Measurements from ENCODE around the gene ENOX2. TPM values are rescaled to one million over a fixed set of nuclear protein-coding genes. Genes with fewer than 3 reads are reported as not detected.

ENOX2 gene
- total RNA-seq, 1 experiment from 2014 or later = 11.4 TPM

DNA sequence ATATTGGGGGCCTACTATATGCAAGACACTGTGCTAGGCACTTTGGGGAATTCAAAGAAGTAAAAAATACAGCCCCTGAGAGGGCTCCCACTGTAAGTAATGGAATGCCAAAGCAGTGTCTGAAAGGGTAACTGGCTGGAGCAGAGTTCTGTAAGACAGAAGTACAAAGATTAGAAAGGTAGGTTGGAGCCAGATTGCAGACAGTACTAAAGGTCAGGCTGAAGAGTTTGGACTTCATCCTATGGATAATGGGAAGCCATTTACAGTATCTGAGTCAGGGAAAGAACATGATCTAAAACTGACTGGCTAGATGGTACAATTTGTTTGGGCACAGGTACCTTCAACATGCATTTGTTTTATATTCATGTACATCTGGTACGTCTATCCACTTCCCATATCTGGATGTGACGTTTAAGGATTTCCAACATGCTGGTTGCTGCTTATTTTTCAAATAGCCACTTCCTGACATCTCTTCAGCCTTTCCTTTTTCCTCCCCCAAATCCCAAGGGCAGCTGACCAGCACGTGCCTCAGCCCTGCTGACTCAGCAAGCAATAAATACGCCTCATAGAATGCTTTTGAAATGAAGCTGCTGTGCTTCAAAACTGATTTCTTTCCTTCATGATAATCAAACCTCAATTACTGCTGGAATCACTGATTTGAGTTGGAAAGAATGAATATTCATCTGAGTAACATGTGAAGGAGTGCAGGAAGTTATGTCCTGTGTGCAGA, 9.5 kb downstream of the ENOX2 start:
- intact Hi-C loops (cut with micrococcal nuclease; ENCODE audit: unreplicated experiment) = no loop called here
- no peaks in the 10 kb centered on the region for H3K9me3 ChIP-seq
- H3K4me3 ChIP-seq (ENCODE audit: low read depth, low read length) = no peak overlapping the region
- H3K4me3 Mint-ChIP-seq (ENCODE audit: unreplicated experiment) = no peak overlapping the region
- H3K36me3 ChIP-seq (ENCODE audit: control insufficient read depth, insufficient read depth, low read length) = no peaks in the 10 kb centered on the region
- DNase-seq = no peak
- H3K36me3 Mint-ChIP-seq (ENCODE audit: insufficient read depth, unreplicated experiment) = no peaks in the 10 kb centered on the region
- no peaks in the 10 kb centered on the region for H3K4me1 ChIP-seq
- no peaks in the 10 kb centered on the region for H3K4me1 Mint-ChIP-seq (ENCODE audit: low read depth, unreplicated experiment)
- H3K9me3 Mint-ChIP-seq (ENCODE audit: unreplicated experiment) = no peaks in the 10 kb centered on the region
- BruUV-seq (replicated peaks) = no TSS peak
- POLR2A ChIA-PET = no interaction called here
- no peaks in the 10 kb centered on the region for H3K27me3 Mint-ChIP-seq (ENCODE audit: insufficient read depth, unreplicated experiment)
- TF ChIP-seq, protein P1, sequence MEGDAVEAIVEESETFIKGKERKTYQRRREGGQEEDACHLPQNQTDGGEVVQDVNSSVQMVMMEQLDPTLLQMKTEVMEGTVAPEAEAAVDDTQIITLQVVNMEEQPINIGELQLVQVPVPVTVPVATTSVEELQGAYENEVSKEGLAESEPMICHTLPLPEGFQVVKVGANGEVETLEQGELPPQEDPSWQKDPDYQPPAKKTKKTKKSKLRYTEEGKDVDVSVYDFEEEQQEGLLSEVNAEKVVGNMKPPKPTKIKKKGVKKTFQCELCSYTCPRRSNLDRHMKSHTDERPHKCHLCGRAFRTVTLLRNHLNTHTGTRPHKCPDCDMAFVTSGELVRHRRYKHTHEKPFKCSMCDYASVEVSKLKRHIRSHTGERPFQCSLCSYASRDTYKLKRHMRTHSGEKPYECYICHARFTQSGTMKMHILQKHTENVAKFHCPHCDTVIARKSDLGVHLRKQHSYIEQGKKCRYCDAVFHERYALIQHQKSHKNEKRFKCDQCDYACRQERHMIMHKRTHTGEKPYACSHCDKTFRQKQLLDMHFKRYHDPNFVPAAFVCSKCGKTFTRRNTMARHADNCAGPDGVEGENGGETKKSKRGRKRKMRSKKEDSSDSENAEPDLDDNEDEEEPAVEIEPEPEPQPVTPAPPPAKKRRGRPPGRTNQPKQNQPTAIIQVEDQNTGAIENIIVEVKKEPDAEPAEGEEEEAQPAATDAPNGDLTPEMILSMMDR (IDR thresholded peaks at IDR 0.05; ENCODE audit: insufficient read depth in 1 of 2, low read depth in 1 of 2, low read length in 1 of 2, severe bottlenecking in 1 of 2, unreplicated experiment in 1 of 2) = no peak
- H3K27ac Mint-ChIP-seq (ENCODE audit: unreplicated experiment) = no peak overlapping the region
- H3K27me3 ChIP-seq (replicated peaks; ENCODE audit: control insufficient read depth, insufficient read depth, low read length) = no peaks in the 10 kb centered on the region
- CTCF ChIA-PET = no interaction called here

DNA sequence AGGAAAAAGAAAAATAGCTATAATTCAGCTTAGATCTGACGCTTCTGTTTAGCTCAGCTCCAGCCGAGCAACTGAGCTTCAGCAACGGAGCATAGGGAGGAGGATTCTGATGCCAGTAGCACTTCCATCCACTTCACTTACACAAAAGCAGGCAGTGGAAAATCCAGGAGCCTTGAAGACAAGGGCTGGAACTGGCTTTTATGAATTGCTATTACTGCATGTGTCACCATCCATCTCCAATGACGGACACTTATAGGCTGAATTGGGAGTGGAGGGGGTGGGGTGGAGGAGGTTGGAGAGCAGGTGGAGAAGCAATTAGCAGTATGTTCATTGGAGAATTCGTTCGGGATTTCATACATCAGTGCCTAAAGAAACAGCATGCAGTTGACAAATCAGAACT, 15.6 kb downstream of the ENOX2 start:
- BruUV-seq (replicated peaks) = no TSS peak

DNA sequence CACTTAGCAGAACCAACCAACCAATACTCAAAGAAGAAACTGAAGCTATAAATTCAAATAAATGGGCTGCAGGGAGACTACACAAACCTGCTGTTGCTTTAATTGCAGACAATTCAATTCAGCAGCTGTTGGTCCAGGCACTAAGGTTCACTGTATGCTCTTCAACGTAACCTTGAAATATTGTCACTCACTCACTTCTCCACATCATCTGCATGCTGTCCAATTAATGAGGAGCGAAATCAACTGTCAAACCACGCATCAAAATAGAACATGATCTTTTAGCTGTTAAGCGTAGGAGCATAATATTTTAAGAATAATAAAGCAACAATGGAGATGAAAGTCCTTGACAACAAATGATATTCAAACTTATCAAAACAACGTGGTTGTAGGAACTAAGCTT, 17.0 kb downstream of the ENOX2 start:
- H3K4me3 Mint-ChIP-seq (ENCODE audit: unreplicated experiment) = no peak overlapping the region
- no peak overlapping the region for H3K27ac Mint-ChIP-seq (ENCODE audit: unreplicated experiment)
- H3K36me3 Mint-ChIP-seq (ENCODE audit: insufficient read depth, unreplicated experiment) = no peaks in the 10 kb centered on the region
- BruUV-seq (replicated peaks) = no TSS peak
- H3K27me3 ChIP-seq (replicated peaks; ENCODE audit: control insufficient read depth, insufficient read depth, low read length) = no peaks in the 10 kb centered on the region
- H3K4me3 ChIP-seq (ENCODE audit: low read depth, low read length) = no peak overlapping the region
- ChIA-PET CTCF (no interaction called here), POLR2A (no interaction called here)
- no peaks in the 10 kb centered on the region for H3K9me3 ChIP-seq
- no peaks in the 10 kb centered on the region for H3K36me3 ChIP-seq (ENCODE audit: control insufficient read depth, insufficient read depth, low read length)
- H3K4me1 Mint-ChIP-seq (ENCODE audit: low read depth, unreplicated experiment) = no peaks in the 10 kb centered on the region
- no peaks in the 10 kb centered on the region for H3K4me1 ChIP-seq
- intact Hi-C loops (cut with micrococcal nuclease; ENCODE audit: unreplicated experiment) = no loop called here
- no peak for DNase-seq
- no peaks in the 10 kb centered on the region for H3K9me3 Mint-ChIP-seq (ENCODE audit: unreplicated experiment)
- no peaks in the 10 kb centered on the region for H3K27me3 Mint-ChIP-seq (ENCODE audit: insufficient read depth, unreplicated experiment)
- TF ChIP-seq, protein P1 (IDR thresholded peaks at IDR 0.05; ENCODE audit: insufficient read depth in 1 of 2, low read depth in 1 of 2, low read length in 1 of 2, severe bottlenecking in 1 of 2, unreplicated experiment in 1 of 2) = no peak

More for the DNA sequence above, 15.6 kb downstream of the ENOX2 start:
- H3K9me3 ChIP-seq = no peaks in the 10 kb centered on the region
- H3K36me3 ChIP-seq (ENCODE audit: control insufficient read depth, insufficient read depth, low read length) = no peaks in the 10 kb centered on the region
- TF ChIP-seq, protein P1 (IDR thresholded peaks at IDR 0.05; ENCODE audit: insufficient read depth in 1 of 2, low read depth in 1 of 2, low read length in 1 of 2, severe bottlenecking in 1 of 2, unreplicated experiment in 1 of 2) = no peak
- Mint-ChIP-seq H3K4me1 (ENCODE audit: low read depth, unreplicated experiment) (no peaks in the 10 kb centered on the region), H3K27ac (ENCODE audit: unreplicated experiment) (no peak overlapping the region), H3K36me3 (ENCODE audit: insufficient read depth, unreplicated experiment) (no peaks in the 10 kb centered on the region), H3K4me3 (ENCODE audit: unreplicated experiment) (no peak overlapping the region), H3K27me3 (ENCODE audit: insufficient read depth, unreplicated experiment) (no peaks in the 10 kb centered on the region), H3K9me3 (ENCODE audit: unreplicated experiment) (no peaks in the 10 kb centered on the region)
- POLR2A ChIA-PET = no interaction called here
- H3K4me1 ChIP-seq = no peaks in the 10 kb centered on the region
- no peak for DNase-seq
- no peak overlapping the region for H3K4me3 ChIP-seq (ENCODE audit: low read depth, low read length)
- intact Hi-C loops (cut with micrococcal nuclease; ENCODE audit: unreplicated experiment) = no loop called here
- H3K27me3 ChIP-seq (replicated peaks; ENCODE audit: control insufficient read depth, insufficient read depth, low read length) = no peaks in the 10 kb centered on the region
- CTCF ChIA-PET = no interaction called here
